Bone marrow (tissue), 2 donors: Measurements from ENCODE around the gene ASTN2.

ENCODE experiments used
- DNase-seq, 2 donors: peaks; one replicate each; lab custom pipeline; 2025; lab: John Stamatoyannopoulos, UW

The ASTN2 gene

GRCh38 chr9:117014061-117014460 is 400.8 kb downstream of the ASTN2 start:
- DNase-seq: no peak

DNA sequence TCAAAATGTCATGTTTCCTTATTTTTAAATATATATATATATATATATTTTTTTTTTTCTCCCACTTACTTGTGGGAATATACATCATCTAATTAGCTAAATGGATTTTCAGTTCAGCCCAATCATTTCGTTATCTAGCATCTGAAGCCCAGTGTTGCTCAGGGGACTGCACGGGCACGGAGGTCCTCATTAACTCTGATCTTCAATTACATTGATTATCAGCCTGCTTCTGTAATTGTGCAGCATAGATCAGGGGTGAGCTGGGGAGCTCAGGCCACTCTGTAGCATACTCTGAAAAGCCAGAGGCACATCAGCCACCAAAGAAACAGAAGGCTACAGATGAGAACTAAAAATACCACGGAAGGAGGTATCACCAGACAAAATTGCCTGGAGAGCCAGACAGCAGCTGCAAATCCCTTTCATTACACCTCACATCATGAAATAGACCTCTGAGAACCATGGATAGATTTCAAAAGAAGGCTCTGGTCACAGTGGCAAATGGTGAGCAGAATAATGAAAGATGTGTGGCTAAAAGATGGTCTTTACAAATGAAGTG is 401.3 kb downstream of the ASTN2 start:
- DNase-seq: no peak

GRCh38 chr9:117010061-117010460 is 404.8 kb downstream of the ASTN2 start:
- DNase-seq: no peak

GRCh38 chr9:117008876-117009275 is 406.0 kb downstream of the ASTN2 start:
- no peak for DNase-seq

DNA sequence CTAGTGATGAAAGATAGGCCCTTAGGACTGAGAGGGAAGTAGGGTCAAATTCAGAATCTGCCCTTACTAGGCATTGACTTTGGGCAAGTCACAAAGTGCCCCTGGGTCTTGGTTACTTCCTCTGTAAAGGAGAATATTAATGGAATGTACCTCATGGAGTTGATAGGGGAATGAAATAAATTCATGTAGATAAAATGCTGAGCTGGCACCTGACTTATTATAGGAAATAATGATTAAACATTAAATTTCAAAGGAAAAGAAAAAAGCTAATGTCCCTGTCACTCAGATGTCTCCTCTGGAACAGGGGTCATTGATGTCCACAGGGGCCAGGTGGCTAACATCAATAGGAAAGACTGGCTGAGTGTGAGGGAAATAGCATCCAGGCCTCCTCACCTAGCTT is 406.4 kb downstream of the ASTN2 start:
- no peak for DNase-seq

- no peak for DNase-seq
These were observed 412.2 kb downstream of the ASTN2 start for GRCh38 chr9:117002686-117003085.

DNA sequence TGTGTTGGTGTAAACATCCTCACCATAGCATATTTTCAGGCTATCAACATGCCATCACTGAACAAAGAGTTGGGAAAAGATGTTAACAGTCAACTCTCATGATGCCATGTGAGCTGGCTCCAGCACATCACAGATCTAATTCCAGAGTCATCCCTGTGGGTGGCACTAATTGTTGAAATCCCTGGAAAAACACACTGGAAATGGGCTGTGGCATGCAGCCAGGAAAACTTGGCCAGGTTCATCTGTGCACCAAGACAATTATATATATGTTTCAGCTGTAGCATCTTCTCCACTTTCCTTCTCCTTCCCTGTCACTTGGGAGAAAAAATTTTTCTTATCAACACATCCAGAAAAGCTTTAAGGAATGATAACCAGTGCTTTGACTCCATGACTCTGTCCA is 414.0 kb downstream of the ASTN2 start:
- no peak for DNase-seq

DNA sequence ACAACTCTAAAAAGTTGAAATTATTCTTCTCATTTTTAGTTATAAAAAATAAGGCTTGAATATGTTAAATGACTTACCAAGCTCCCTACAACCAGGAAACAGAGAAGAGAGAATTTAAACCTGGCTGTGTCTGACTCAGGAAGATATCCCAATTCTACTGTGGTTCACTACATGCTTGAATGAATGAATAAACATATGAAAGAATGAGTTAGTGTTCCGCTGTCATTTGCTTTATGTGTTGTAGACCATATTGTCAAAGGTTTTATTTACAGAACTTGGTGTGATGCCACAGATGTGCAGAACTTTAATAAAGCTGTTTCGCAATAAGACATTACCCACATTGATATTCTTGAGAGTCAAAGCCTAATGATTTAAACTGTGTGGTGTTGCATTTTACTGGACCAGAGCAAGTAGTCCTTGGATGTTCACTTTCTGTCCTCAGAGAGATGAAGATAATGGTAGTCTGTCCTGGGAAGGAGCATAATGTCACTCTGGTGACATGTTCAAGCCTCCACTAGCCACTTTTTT is 414.6 kb downstream of the ASTN2 start:
- DNase-seq: no peak

DNA sequence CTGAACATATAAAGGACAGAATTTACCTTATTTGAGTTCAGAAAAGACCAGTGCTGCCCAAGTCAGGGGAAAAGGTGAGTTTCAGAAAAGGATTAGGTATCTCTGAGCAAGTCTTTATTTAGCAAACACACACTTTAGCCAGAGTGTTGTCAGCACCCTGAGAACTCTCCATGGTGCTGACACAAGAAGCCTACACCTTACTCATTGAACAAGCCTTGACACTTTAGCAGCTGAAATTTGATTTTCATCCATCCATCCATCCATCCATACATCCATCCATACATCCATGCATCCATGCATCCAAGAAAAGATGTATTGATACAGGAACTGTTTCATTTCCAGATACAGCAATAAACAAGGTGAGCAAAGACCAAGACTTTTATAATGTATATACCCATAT is 416.6 kb downstream of the ASTN2 start:
- no peak for DNase-seq

GRCh38 chr9:116992865-116993264 is 422.0 kb downstream of the ASTN2 start:
- peak in 1 of 2 donors; percentile 61 for DNase-seq

GRCh38 chr9:116991051-116991450 is 423.8 kb downstream of the ASTN2 start:
- DNase-seq: no peak

GRCh38 chr9:116990592-116990991 is 424.3 kb downstream of the ASTN2 start:
- DNase-seq: no peak

DNA sequence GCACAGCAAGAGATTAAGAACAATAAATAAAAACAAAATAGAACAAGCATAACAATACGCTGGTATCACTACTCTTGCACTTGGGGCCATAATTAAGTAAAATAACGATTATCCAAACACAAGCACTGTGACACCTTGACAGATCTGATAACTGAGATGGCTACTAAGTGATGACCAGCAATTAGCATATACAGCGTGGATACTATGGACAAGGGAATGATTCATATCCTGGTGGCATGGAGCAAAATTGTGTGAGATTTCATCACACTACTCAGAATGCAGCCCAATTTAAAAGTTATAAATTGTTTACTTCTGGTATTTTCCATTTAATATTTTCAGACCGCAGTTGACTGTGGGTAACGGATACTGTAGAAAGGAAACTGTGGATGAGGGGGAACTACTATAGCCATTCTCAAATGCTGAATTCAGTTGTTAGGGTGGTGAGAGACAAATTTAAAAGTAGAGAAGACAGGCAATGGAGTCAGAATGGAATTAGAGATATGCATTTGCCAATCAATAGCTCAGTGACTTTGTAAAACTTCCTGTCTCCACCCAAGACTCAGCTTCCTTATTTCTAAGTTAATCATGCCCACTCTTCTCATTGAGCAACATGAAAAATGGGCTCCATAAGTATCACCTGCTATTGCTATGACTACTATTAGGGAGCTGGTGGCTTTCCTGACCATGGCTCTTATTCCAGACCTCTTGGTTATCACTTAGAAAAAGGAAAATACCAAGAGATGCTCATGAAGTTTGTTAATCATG is 427.0 kb downstream of the ASTN2 start:
- peak in 1 of 2 donors; percentile 26 for DNase-seq

- no peak for DNase-seq
These were observed 428.8 kb downstream of the ASTN2 start for GRCh38 chr9:116986015-116986414.

- DNase-seq: no peak
These were observed 429.3 kb downstream of the ASTN2 start for GRCh38 chr9:116985596-116985995.

- DNase-seq: no peak
These were observed 430.7 kb downstream of the ASTN2 start for GRCh38 chr9:116984111-116984510.

GRCh38 chr9:116980582-116981120 is 434.2 kb downstream of the ASTN2 start:
- no peak for DNase-seq

DNA sequence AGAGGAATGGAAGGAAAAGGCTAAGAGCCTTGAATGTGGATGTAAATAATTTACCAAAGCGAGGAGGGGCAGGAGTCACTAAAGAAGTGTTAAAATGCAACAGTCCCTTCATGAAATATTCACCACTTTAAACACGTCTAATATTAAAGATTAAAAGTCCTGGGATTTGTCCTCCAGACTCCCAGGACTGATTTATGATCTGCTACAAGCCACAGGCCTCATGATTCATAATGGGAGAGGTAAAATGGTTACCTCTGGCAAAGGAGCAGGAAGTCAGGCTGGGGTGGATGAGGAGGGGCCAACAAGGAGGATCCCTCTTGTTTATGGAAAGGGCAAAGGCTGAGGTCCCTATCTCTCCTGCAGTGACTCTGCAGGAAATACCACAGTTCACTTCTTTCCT is 435.4 kb downstream of the ASTN2 start:
- no peak for DNase-seq

DNA sequence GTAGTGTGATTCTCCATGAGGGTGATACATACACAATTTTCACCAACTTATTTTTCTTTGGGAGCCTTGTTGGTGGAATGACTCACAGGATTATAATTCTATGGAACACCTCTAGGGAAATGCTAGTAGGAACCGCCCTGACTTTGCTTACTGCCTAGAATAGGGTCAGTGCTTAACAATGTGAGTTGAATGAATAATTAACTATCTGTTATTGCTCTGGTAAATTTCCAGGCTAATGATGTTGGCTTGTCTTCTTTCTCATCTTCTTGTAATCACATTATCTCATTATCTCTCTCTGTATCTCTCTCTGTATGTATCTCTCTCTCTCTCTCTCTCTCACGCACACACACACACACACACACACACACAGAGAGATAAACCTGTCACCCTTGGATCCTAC is 436.7 kb downstream of the ASTN2 start:
- no peak for DNase-seq

- DNase-seq: no peak
These were observed 439.7 kb downstream of the ASTN2 start for GRCh38 chr9:116975126-116975525.

DNA sequence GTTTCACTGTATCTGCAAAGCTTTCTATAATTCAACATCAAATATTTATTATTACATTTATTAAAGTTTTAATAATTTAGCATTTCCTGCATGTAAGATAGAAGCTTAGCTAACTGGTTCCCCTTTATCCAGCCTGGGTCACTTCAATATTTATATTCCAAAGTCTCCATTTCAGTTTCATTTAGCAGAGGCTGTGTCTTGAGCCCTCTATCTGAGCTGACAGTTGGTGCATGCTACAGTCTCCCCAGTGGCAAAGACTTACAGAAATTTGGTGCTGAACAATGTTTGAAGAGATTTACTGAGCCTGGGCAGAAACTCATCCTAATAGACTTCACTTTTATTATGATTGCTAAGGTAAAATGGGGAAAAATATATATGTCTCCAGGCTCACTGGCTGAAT is 448.7 kb downstream of the ASTN2 start:
- DNase-seq: no peak

DNA sequence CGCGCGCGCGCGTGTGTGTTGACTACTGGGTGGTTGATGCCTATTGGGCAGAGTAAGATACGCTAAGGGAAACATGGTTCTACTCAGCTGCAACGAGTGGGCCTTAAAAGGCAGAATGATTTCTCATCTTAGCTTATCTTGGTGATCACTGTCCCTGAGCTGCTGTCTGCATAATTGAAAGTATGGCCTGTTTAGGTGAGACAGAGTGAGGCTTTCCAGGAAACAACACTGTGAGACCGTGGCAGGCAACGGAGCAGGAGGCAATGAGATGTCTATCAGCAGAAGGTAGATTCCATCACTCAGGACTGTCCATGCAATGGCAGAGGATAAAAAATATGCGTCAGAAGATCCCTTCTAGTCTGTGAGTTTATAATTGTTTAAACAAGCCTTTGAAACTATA is 450.6 kb downstream of the ASTN2 start:
- DNase-seq: no peak

GRCh38 chr9:116959809-116960208 is 455.0 kb downstream of the ASTN2 start:
- DNase-seq: no peak
